Esophagus (tissue), 2 donors: ENCODE data around the gene NR0B2. TPM values are rescaled to one million over a fixed set of nuclear protein-coding genes. Genes with fewer than 3 reads are reported as not detected.

ENCODE experiments used
- H3K27ac ChIP-seq, 2 donors: one replicate each; pipeline ENCODE4 v1.5.1; 2013; ENCODE audit warnings: low read depth in 2 of 2, mild to moderate bottlenecking in 2 of 2, inconsistent platforms in 1 of 2, low read length in 1 of 2, moderate library complexity in 1 of 2
- H3K27me3 ChIP-seq, 2 donors: one replicate each; pipeline ENCODE4 v1.6.1; 2013; ENCODE audit warnings: low read length in 2 of 2, control low read depth in 1 of 2, mild to moderate bottlenecking in 1 of 2; ENCODE audit not compliant: insufficient read depth in 2 of 2, control insufficient read depth in 1 of 2
- H3K36me3 ChIP-seq, 2 donors: one replicate each; pipeline ENCODE4 v1.6.1; 2013; ENCODE audit warnings: low read length in 1 of 2; ENCODE audit not compliant: control insufficient read depth in 2 of 2, insufficient read depth in 2 of 2
- H3K4me1 ChIP-seq, 2 donors: one replicate each; pipeline ENCODE4 v1.6.1; 2013; ENCODE audit warnings: low read length in 1 of 2; ENCODE audit not compliant: control insufficient read depth in 2 of 2, insufficient read depth in 2 of 2
- H3K4me3 ChIP-seq, 2 donors: one replicate each; pipeline ENCODE4 v1.5.1; 2013; ENCODE audit warnings: low read length in 2 of 2, mild to moderate bottlenecking in 2 of 2, low read depth in 1 of 2, moderate library complexity in 1 of 2
- H3K9me3 ChIP-seq, 2 donors: one replicate each; pipeline ENCODE4 v1.6.1; 2013; ENCODE audit warnings: mild to moderate bottlenecking in 2 of 2, low read depth in 1 of 2, low read length in 1 of 2, moderate library complexity in 1 of 2; ENCODE audit not compliant: control insufficient read depth in 2 of 2, insufficient read depth in 1 of 2
- WGBS, 2 donors: extraction: QIAGEN DNeasy Blood & Tissue Kit; methylation state at CpG; one replicate each; pipeline ENCODE4 v1.1.7; 2013; 5-methylcytosine and 5-hydroxymethylcytosine counted together
- polyA plus RNA-seq, 2 donors: library from polyadenylated mRNA; stranded (reverse); fragments of 200-250 nt; gene quantifications; one replicate each; pipeline ENCODE4 v1.2.3, GENCODE V29; 2013
- donor health status: healthy with polysubstance abuse.
- donor health status: Bipolar disorder and iron deficiency.

Gene NR0B2
- polyA plus RNA-seq, 2 donors: not detected

DNA sequence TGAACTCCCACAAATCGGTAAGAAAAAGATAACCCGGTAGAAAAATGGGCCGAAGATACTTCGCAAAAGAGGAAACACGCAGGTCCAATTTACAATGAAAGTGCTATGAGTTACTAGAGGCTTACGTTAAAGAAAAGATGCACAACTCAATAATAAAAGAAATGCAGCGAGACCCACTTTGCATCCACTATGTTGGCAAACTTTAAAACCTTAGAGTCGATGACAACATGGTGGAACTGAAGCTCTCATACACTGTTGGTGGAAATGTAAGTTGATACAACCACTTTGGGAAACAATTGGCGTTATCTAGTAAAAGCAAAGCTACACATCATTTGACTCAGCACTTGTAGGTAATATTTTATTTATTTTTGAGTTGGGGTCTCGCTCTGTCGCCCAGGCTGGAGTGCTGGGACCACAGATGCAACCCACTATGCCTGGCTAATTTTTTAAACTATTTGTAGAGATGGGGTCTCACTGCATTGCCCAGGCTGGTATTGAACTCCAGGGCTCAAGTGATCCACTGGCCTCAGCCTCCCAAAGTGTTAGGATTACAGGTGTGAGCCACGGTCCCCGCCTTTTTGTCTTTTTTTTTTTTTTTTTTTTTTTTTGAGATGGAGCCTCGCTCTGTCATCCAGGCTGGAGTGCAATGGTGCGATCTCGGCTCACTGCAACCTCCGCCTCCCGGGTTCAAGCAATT, 12.8 kb downstream of the NR0B2 start:
- H3K27ac ChIP-seq: peak overlapping the region in 1 of 2 donors; percentile 63
- H3K27me3 ChIP-seq: no peaks in the 10 kb centered on the region
- H3K4me3 ChIP-seq: peak overlapping the region; percentile 73 to 99
- H3K36me3 ChIP-seq: peaks cover 6 to 7% of the 10 kb centered on the region in 2 donors
- H3K4me1 ChIP-seq: no peaks in the 10 kb centered on the region
- H3K9me3 ChIP-seq: no peaks in the 10 kb centered on the region
- WGBS, 2 donors: 60 to 67% methylated on average over 17 to 18 of the region's 18 CpGs

DNA sequence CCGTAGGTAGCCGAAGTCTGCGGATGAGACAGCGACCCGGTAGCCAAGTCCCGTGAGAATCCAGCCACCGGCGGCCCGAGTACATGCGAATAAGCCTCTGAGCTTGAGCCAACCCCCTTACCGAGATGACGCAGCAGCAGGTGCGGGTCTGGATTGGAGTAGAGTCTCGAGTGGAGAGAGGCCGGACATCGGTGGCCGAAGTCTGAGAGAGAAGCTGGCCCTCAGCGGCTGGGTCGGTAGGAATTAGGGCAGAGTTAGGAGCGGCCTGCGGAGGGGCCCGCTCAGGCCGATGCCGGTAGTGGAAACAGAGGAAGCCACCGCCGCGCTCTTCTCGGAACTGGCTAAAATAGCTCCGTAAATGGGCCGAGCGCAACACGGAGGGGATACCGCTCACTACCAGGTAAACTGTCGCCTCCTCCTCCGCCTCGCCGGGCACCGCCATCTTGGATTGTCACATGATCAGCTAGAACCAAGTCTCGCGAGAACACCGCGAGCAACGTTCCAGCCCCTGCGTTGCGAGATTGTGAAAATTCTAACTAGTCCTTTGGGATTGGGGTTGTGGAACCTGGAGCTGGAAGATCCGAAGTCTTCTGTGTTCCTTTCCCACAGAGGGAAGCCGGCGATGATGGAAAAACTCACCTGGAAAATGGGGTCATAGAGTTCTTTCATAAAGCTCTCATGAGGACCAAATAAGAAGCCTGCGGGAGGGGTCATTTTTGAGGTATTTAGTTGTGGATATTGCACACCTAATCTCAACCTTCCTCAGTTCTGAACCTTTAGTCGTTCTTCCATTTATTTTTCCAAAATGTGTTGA, 13.6 kb downstream of the NR0B2 start, which contains the start of gene GPATCH3:
GPATCH3 (minus strand) TSS at position 467 of the 814 bp plus-strand sequence; CDS start at position 442, 25 bp downstream.
- 0% methylated on average over 50 of the region's 50 CpGs for WGBS, 2 donors
- no peaks in the 10 kb centered on the region for H3K9me3 ChIP-seq
- H3K36me3 ChIP-seq: peaks cover 7% of the 10 kb centered on the region in 2 donors
- H3K4me1 ChIP-seq: no peaks in the 10 kb centered on the region
- H3K27ac ChIP-seq: peak within 1 kb of the TSS; percentile 63 to 97
- H3K4me3 ChIP-seq: peak within 1 kb of the TSS; percentile 73 to 99
- no peaks in the 10 kb centered on the region for H3K27me3 ChIP-seq

DNA sequence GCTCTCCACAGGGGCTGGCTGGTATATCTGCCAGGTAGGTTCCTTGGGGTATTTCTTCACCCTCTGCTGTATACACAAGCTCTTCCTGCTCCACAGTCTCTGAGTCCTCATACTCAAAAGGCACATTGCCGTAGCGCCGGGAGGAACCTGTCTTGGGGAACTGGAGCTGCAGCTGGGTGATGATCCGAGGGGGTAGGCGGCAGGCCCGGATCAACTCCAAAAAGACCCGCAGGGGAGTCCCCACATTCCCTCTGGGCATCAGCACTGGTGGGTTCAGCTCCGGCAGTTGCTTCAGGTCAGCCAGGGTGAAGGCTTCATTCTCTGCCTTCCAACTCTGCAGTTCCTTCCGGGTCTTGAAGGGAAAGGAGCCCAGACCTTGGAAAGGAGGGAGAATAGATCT, 16.4 kb downstream of the NR0B2 start:
- H3K27ac ChIP-seq: no peak overlapping the region
- H3K4me3 ChIP-seq: no peak overlapping the region
- H3K9me3 ChIP-seq: no peaks in the 10 kb centered on the region
- H3K4me1 ChIP-seq: no peaks in the 10 kb centered on the region
- no peaks in the 10 kb centered on the region for H3K27me3 ChIP-seq
- peaks cover 14 to 16% of the 10 kb centered on the region in 2 donors for H3K36me3 ChIP-seq
- 90 to 93% methylated on average over 9 of the region's 9 CpGs for WGBS, 2 donors

DNA sequence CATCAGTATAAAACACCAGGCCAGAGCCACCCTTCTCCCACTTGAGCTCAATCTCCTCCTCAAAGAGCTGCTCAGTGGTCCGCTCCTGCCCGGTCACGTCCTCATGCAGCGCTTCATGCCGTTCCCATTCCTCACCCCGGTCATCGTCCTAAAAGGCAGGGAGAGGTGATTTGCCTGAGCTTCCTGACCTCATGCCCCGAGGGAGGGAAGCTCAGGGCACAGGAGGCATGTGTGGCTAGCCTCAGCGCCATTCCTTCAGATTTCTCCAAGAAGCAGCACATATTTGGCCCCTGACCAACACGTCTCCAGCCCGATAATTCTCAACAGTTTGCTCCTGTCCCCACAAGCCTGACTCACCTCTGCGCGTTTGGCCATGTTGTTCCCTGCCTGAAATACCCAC, 19.5 kb downstream of the NR0B2 start:
- Histone ChIP-seq H3K36me3 (peaks cover 17 to 19% of the 10 kb centered on the region in 2 donors), H3K9me3 (no peaks in the 10 kb centered on the region), H3K4me1 (peaks cover 0 to 6% of the 10 kb centered on the region in 2 donors), H3K27me3 (no peaks in the 10 kb centered on the region), H3K27ac (no peak overlapping the region), H3K4me3 (no peak overlapping the region)
- 81 to 89% methylated on average over 13 of the region's 13 CpGs for WGBS, 2 donors

DNA sequence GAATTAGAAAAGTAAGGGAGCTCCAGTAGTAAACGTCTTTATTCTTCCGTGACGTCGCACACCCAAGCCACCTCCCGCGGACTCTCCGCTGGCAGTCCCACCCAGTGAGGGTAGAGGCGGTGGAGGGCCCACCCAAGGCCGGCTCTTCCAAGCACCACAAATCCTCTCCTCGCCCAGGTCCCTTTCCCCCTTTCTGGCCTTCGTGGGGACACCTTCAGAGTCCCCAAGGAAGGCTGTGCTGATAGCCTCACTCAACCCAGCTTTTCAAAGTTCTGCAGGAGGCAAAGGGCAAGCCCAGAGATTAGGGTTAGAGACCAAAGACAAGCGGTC, 23.3 kb downstream of the NR0B2 start:
- WGBS, 2 donors: 1 to 2% methylated on average over 12 of the region's 12 CpGs
- Histone ChIP-seq H3K4me1 (peaks cover 0 to 8% of the 10 kb centered on the region in 2 donors), H3K27ac (peak overlapping the region; percentile 93 to 96), H3K9me3 (no peaks in the 10 kb centered on the region), H3K27me3 (no peaks in the 10 kb centered on the region), H3K4me3 (peak overlapping the region; percentile 95 to 97), H3K36me3 (peaks cover 10 to 22% of the 10 kb centered on the region in 2 donors)

DNA sequence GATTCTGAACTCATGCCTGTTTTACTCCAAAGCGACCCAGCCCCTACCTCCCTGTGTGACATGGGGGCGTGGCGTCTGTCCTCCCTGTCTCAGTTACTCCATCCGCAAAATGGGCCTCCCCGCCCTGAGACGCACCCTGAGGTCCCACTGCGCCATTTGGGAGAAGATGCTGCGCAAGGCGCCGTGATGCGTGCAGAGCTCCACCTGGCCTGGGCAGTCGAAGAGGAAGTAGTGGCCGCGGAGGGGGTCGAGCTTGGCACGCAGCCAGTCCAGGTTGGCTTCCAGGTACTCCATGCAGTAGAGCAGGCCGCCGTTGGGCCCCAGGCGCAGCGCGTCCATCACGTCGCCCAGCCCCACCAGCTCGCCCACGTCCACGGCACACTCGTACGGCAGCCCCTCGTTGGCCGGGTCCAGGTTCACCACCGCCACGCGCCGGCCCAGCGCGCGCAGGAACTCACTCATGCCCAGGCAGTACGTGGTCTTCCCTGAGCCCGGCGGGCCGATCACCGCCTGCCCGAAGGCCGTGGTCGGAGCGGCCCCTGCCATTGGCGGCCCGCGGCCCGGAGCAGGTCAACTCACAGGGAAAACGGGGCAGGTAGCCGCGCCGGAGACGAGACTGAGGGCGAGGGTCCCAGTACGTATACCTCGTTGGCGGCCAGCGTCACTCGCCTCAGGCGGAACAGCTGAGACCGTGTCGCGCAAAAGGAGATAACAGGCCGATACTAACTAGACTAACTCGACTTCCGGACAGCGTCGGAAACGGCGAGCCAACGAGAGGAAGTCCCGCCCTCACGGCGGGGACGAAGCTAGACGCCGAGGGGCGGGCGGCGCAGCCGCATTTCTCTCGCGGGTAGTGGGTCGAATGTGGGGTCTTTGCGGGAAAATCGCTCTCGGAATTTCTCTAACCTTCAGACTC, 24.0 kb downstream of the NR0B2 start, which contains the start of gene GPN2:
GPN2 (minus strand) TSS at position 733 of the 916 bp plus-strand sequence; CDS start at position 546, 187 bp downstream.
- no peaks in the 10 kb centered on the region for H3K9me3 ChIP-seq
- peak within 1 kb of the TSS; percentile 95 to 97 for H3K4me3 ChIP-seq
- H3K27ac ChIP-seq: peak within 1 kb of the TSS; percentile 93 to 96
- H3K27me3 ChIP-seq: no peaks in the 10 kb centered on the region
- H3K36me3 ChIP-seq: peaks cover 10 to 26% of the 10 kb centered on the region in 2 donors
- H3K4me1 ChIP-seq: peaks cover 0 to 8% of the 10 kb centered on the region in 2 donors
- WGBS, 2 donors: 1% methylated on average over 89 of the region's 89 CpGs

DNA sequence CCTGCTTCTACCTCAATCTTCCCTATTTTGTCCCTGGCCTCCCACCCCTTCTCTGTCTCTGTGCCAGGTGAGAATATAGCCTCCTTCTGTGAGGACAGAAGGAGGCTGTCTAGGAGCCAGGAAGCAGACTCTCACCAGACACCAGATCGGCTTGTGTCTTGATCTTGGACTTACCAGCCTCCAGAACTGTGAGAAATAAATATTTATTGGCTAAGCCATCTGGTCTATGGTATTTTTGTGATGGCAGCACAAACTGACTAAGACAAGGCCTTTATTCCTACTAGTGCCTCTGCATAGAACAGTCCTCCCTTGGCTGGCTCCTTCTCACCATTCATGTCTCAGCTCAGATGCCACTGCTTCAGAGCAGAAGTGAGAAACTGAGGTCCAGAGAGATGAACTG, 25.5 kb downstream of the NR0B2 start:
- 87 to 92% methylated on average over 1 of the region's 1 CpG for WGBS, 2 donors
- Histone ChIP-seq H3K27ac (no peak overlapping the region), H3K27me3 (no peaks in the 10 kb centered on the region), H3K9me3 (no peaks in the 10 kb centered on the region), H3K4me1 (peaks cover 0 to 8% of the 10 kb centered on the region in 2 donors), H3K36me3 (peaks cover 3 to 32% of the 10 kb centered on the region in 2 donors), H3K4me3 (no peak overlapping the region)

DNA sequence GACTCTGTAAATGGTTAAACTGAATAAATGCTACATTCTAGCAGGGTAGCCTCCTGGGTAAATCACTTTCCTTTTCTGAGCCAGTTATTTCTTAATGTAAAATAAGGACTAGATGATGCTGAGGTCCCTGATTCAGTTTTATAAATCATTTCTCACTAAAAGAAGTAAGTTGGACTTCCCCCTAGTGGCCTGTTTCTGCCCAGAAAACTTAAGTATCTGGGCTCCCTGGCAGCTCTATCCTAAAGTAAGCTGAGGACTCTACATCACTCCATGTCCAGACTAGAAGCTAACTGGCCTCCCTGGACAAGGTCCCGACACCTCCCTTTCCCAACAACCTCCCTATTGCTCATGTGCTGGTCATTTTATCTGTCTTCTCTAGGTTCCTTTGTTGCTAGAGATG, 26.6 kb downstream of the NR0B2 start:
- Histone ChIP-seq H3K4me3 (no peak overlapping the region), H3K4me1 (peaks cover 0 to 8% of the 10 kb centered on the region in 2 donors), H3K27ac (no peak overlapping the region), H3K36me3 (peaks cover 7 to 34% of the 10 kb centered on the region in 2 donors), H3K9me3 (no peaks in the 10 kb centered on the region), H3K27me3 (no peaks in the 10 kb centered on the region)
- 88 to 89% methylated on average over 1 of the region's 1 CpG for WGBS, 2 donors
